Neural progenitor cell (in vitro differentiated cells): ENCODE measurements around the gene TRIM66.

Experiments used
- EZH2 ChIP-seq: fragments of 200-600 bp; sonication (generic); IDR thresholded peaks from 2 replicates; pipeline ENCODE4 v1.6.1; 2017; ENCODE audit warnings: antibody characterized with exemption, mild to moderate bottlenecking, moderate library complexity
- TF ChIP-seq, protein P1 (sequence below): fragments of 200-600 bp; sonication (generic); IDR thresholded peaks from 2 replicates; pipeline ENCODE4 v1.5.1; 2017; ENCODE audit warnings: antibody characterized with exemption, mild to moderate bottlenecking

DNA sequence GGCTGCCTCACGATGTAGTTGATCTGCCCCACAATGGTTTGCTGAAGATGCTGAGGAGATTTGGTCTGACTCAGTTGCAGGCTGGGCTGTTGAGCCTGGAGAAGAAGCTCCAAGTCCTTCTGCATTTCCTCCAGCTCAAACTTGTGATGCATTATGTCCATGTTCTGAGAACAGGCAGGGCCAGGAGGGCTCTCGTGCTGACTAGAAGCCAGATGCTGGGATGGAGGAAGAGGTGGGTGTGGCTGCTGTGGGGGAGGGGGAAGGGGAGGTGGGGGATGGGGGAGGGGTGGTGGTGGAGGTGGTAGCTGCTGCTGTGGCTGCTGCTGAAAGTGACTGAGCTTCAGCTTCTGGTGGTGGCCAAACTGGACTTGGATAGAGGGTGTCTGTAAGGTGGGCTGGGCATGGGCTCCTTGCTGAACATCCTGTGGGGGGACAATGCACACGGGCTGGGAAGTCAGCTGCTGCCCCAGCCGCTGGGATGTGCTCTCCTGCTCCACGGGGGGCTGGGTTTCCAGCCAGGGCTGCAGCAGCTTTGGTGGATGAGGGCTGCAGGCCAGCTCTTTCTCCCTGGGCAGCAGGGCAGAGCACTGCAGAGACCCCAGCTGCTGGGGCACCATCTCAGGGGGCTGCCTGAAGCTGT is 42.1 kb downstream of the TRIM66 start:
- TF ChIP-seq, protein P1, sequence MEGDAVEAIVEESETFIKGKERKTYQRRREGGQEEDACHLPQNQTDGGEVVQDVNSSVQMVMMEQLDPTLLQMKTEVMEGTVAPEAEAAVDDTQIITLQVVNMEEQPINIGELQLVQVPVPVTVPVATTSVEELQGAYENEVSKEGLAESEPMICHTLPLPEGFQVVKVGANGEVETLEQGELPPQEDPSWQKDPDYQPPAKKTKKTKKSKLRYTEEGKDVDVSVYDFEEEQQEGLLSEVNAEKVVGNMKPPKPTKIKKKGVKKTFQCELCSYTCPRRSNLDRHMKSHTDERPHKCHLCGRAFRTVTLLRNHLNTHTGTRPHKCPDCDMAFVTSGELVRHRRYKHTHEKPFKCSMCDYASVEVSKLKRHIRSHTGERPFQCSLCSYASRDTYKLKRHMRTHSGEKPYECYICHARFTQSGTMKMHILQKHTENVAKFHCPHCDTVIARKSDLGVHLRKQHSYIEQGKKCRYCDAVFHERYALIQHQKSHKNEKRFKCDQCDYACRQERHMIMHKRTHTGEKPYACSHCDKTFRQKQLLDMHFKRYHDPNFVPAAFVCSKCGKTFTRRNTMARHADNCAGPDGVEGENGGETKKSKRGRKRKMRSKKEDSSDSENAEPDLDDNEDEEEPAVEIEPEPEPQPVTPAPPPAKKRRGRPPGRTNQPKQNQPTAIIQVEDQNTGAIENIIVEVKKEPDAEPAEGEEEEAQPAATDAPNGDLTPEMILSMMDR = no peak
- TF ChIP-seq EZH2 = no peak
